GM19240 (cell line): ENCODE results near the gene AIM2.
"Not testable (repeated sequence)": the region's sequence is repeated elsewhere in the genome, so short reads cannot be mapped to it uniquely, and the experiment has no call there.

ENCODE experiments used
- DNase-seq: peaks from one replicate; pipeline ENCODE4 v3.0.0; 2011; ENCODE audit warnings: low spot score; ENCODE audit not compliant: insufficient read length

Gene AIM2

GRCh38 chr1:159081626-159082025, 5.1 kb upstream of the AIM2 start:
- DNase-seq: no peak

DNA sequence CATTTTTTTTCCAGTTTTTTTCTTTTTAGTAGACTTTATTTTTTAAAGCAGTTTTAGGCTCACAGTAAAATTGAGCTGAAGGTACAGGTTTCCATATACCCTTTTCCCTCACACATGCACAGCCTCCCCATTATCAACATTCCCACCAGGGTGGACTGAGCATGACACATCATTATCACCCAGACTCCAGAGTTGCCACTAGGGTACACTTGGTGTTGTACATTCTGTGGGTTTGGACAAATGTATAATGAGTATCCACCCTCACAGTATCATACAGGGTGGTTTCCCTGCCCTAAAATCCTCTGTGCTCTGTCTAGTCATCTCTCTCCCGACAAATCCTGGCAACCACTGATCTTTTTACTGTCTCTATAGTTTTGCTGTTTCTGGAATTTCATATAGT, 3.0 kb upstream of the AIM2 start:
- DNase-seq: no peak

- DNase-seq: peak; percentile 9
Observed at GRCh38 chr1:159077120-159077961, 775 bp upstream of the AIM2 start.

DNA sequence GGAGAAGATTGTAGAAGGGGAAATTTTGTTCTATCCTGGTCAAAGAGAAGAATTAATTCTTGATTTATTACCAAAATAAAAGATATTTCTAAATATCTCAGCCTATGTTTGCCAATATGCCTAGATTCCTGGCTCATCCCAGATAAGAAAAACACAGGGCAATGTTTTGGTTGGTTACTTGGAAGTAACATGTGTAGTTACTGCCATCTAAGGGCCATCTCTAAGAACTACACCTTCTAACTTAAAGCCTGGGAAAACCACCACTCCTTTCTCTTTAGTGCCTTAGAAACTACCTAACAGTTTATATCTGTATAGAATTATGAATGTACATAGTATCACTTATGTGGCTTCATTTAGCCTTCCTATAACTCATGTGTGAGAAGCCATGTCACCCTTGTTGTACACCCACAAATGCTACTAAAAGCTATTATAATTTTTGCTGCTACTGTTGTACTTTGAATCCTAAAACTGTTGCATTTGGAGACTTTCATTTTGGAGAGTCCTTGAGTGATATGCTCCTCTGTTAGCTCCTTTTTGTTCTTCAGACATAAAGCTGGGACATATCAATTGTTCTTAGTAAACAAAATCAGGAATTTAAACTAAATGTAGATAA, 4.5 kb downstream of the AIM2 start:
- DNase-seq: no peak

DNA sequence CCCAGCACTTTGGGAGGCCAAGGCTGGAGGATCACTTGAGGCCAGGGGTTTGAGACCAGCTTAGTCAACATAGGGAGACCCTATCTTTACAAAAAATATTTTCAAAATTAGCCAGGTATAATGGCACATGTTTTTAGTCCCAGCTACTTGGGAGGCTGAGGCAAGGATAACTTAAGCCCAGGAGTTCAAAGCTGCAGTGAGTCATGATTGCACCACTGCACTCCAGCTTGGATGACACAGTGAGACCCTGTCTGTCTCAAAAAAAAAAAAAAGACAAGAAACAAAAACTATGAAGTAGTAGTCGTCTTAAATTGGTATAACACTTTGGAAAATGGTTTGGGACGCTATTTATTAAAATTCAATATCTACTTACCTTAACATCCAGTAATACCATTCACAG, 7.7 kb downstream of the AIM2 start:
- no peak for DNase-seq

DNA sequence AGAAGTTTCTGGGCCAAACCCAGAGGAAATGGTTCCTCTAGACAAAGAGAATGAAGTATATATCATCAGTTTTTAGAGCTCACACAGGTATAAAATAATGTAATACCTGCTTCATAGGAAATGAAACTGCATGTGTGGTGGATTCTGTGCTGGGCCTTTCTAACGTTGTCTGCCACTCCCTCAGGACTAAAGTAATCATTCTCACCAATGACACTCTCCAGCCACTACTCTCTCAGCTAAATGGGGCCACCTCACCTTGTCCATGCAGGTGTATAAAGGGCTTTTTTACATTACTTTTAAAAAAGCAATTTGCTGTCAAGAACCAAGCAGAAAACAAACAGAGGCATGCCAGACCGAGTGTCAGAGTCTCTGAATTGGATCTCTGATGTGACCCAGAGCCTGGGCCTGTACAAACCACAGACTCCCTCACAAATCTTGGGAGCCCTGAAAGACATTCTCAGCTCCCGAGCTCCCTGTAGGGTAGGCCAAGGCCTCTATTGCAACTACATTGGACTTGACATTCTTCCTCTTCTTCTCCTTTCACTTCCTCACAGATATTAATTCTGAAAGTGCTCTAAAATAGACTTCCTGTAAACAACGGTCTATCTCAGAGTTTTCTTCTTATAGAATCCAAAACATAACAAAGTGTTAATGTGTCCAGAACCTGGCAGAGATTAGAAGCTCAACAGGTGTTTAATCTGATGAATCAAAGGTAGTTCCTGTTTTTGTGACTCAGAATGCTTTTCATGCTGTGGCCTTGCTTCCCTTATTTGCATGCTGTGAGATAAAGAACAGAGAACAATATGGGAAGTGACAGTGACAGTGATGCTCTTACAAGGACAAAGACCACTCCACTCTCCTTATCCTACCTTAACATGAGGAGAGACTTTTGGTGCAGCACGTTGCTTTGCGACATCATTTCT, 8.6 kb downstream of the AIM2 start:
- DNase-seq: peak; percentile 2

- no peak for DNase-seq
Observed at GRCh38 chr1:159066108-159066507, 10.5 kb downstream of the AIM2 start.

GRCh38 chr1:159065106-159065505, 11.5 kb downstream of the AIM2 start:
- DNase-seq: no peak

DNA sequence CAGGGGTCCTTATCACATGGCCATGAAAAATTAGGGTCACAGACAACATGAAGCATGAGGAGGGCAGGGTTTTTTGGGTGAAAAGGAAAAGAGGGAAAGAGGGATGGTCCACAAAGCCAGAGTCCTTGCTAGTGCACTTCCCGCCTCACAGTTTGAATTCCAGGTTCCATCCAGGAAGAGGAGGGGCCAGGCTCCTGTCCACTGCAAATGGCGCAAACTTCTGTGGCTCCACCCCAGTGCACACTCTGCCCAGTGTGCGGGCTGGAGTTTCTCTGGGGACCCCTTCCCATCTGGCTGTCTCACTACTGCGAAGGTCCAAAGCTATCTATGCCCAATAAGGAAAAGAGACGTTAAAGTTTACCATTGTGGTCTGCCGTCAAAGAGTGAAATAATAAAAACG, 17.8 kb downstream of the AIM2 start:
- DNase-seq: no peak

DNA sequence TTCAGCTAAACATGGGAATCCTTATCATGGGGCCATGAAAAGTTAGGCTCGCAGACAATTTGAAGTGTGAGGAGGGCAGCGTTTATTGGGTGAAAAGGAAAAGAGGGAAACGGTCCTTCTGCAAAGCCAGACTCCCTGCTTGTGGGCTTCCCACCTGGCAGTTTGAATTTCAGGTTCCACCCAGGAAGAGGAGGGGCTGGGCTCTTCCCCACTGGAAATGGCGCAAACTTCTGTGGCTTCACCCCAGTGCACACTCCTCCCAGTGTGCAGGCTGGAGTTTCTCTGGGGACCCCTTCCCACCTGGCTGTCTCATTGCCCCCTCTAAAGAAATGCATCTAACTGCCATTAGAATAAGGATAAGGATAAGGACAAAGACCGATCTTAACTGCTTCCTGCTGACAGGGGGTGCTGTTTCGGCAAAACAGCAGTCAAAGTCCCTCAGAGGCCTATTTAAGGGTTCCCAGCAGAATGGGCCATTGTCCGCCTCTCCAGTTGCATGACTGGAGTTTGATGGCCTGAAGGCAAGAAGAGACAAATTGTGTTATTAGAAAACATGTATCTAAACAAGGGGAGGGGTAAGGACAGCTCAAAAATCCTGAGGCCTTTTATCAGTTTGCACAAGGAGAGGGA, 20.4 kb downstream of the AIM2 start:
- DNase-seq: no peak

- DNase-seq: no peak
Observed at GRCh38 chr1:159055181-159055641, 21.4 kb downstream of the AIM2 start.

DNA sequence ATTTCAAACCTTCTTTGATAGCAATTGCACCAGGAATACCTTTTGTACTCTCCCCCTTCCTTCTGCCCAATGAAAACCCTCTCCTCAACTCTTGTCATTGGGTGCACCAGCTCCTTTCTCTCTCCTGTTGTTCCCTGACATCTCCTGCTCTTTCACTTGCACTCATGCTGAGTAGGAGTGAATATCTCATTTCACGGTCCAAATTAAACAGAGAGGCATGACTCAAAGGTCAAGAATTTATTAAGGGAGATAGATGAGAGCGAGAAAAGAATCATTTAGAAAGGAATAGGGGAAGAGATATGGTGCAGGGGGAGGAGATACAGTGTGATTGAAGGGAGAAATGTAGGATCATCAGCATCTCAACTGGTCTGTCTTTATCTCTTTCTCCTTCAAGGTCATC, 22.1 kb downstream of the AIM2 start:
- no peak for DNase-seq

DNA sequence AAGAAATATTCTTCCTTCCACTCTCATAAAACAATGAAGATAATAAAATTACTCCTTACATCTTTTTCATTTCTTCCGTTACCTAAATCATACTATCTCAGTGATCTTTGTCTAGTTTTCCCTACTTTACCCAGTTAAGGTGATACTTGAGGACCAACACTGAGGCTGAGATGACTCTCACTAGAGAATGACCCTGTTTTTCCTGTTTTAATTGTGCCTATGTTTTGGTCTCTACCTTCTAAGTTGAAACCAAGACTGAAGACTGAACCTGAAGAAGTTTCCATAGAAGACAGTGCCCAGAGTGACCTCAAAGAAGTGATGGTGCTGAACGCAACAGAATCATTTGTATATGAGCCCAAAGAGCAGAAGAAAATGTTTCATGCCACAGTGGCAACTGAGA, 25.1 kb downstream of the AIM2 start:
- DNase-seq: no peak

DNA sequence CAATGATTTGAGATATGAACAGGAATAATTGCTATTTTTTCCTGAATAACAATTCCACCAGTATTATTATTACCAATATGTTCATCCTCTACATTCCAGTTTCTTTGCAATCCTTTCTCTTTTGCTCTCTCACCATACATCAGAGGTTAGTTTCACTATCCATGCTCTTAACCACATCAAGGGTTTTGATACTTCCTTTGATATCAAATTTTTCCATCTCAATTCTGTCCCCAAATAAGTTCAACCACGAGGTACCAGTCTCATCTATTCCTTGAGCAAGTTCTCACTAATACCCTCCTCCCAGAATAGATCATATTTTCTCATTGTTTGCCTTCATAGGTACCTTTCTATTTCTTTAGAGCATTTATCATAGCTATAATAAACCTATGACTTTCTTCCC, 30.1 kb downstream of the AIM2 start:
- not testable (repeated sequence) for DNase-seq

GRCh38 chr1:159040893-159041724, 35.5 kb downstream of the AIM2 start:
- no peak for DNase-seq

- DNase-seq: no peak
Observed at GRCh38 chr1:159040206-159040605, 36.4 kb downstream of the AIM2 start.

- no peak for DNase-seq
Observed at GRCh38 chr1:159030877-159031447, 45.6 kb downstream of the AIM2 start.

DNA sequence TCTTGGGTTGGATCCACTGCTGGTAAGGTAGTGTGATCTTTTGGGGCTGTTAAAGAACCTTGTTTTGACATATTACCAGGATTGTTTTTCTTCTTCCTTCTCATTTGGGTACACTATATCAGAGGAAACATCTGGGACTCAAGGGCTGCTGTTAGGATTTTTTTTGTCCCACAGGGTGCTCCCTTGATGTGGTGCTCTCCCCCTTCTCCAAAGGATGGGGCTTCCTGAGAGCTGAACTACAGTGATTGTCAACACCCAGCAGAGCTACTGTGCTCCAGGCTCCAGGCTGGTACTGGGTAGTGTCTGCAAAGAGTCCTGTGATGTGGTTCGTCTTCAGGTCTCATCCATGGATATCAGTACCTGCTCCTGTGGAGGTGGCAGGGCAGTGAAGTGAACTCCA, 46.3 kb downstream of the AIM2 start:
- DNase-seq: no peak

GRCh38 chr1:159026841-159027240, 49.7 kb downstream of the AIM2 start:
- DNase-seq: not testable (repeated sequence)

GRCh38 chr1:159025043-159025442, 51.5 kb downstream of the AIM2 start:
- DNase-seq: no peak
